Activated CD4-positive, alpha-beta T cell treated with anti-CD3 and anti-CD28 coated beads for 24 hours (primary cell): ENCODE data around the gene CLIC1.

Experiments
- DNase-seq, 2 donors: peaks; one replicate each; pipeline ENCODE4 v3.0.0-alpha.2; 2020; ENCODE audit warnings: low read depth in 2 of 2

CLIC1 gene

GRCh38 chr6:31768363-31769257, 32.3 kb upstream of the CLIC1 start:
- no peak for DNase-seq

- DNase-seq = no peak
These were observed 30.8 kb upstream of the CLIC1 start for GRCh38 chr6:31767096-31767645.

DNA sequence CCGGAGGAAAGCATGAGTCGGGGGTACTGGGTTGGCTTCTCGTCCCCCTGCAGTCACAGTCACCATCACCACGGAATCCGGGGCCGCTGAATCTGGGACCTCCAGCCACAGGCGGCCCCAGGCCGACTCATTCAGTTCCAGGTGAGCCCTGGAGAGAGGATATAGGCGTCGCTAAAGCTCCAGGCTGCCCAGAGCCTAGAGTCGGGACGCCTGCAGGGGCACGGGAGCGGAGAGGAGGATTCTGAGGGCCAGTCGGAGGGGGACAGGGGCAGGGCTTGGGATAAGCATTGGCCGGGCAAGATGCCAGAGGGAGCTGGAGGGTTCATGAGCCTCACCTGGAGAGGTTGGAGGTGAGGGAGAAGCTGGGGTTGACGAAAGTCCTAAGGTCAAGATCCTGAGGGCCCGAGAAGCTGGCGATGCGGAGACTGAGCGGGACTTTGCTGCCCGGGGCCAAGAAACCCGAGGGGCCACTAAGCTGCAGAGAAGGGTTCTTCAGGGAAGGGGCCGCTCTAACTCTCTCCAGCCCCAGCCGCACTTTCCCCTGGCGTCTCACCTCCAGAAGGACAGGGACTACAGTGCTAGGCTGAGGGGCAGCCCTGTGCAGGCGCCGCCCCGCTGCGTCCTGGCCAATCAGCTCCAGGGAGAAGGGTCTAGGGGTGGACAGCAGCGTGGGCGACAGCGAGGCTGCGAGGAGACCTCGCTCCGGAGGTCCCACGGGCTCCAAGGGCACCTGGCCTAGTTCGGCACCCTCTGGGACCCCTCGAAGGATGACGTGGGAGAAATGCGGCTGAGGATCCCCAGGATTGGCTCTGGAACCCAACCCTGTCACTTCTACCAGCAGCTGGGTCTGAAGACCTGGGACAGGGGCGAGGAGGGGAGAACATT, 29.8 kb upstream of the CLIC1 start:
- no peak for DNase-seq

- DNase-seq = no peak
These were observed 29.2 kb upstream of the CLIC1 start for GRCh38 chr6:31765559-31765909.

DNA sequence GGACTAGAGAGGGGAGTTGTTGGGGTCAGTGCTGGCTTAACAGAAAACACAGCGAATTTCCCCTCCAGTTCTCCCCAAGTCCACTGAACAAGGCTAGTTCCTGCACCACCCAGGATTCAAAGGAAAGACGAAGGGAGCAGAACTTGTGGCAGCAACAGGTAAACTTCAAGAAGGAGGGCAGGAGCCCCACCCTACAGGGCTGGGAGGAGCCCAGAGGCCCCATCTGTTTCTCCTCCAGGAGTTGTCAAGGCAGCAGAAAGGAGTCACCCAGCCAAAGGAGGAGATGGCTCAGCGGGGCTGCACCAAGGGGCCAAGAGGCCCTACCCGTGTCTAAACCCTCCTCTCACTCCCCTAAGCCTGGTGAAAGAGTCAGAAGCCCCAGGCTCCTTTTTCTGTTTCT, 27.9 kb upstream of the CLIC1 start:
- no peak for DNase-seq

GRCh38 chr6:31763619-31763940, 27.2 kb upstream of the CLIC1 start:
- DNase-seq = no peak

- no peak for DNase-seq
These were observed 26.7 kb upstream of the CLIC1 start for GRCh38 chr6:31762878-31763618.

- no peak for DNase-seq
These were observed 26.0 kb upstream of the CLIC1 start, which contains the start of gene SAPCD1 for GRCh38 chr6:31762356-31762755. Gene SAPCD1, plus strand, starts transcription at chr6:31762656. Its CDS starts 399 bp downstream, at chr6:31763055.

GRCh38 chr6:31761343-31761742, 25.0 kb upstream of the CLIC1 start:
- DNase-seq = no peak

- no peak for DNase-seq
These were observed 24.5 kb upstream of the CLIC1 start for GRCh38 chr6:31760790-31761189.

- no peak for DNase-seq
These were observed 22.0 kb upstream of the CLIC1 start for GRCh38 chr6:31758281-31758680.

- DNase-seq = no peak
These were observed 16.5 kb upstream of the CLIC1 start for GRCh38 chr6:31752739-31753319.

GRCh38 chr6:31750411-31751022, 14.2 kb upstream of the CLIC1 start:
- DNase-seq = no peak

- no peak for DNase-seq
These were observed 13.1 kb upstream of the CLIC1 start for GRCh38 chr6:31749301-31750036.

GRCh38 chr6:31744422-31744821, 8.1 kb upstream of the CLIC1 start:
- no peak for DNase-seq

- no peak for DNase-seq
These were observed 6.6 kb upstream of the CLIC1 start for GRCh38 chr6:31742894-31743293.

GRCh38 chr6:31741815-31742214, 5.5 kb upstream of the CLIC1 start:
- DNase-seq = no peak

DNA sequence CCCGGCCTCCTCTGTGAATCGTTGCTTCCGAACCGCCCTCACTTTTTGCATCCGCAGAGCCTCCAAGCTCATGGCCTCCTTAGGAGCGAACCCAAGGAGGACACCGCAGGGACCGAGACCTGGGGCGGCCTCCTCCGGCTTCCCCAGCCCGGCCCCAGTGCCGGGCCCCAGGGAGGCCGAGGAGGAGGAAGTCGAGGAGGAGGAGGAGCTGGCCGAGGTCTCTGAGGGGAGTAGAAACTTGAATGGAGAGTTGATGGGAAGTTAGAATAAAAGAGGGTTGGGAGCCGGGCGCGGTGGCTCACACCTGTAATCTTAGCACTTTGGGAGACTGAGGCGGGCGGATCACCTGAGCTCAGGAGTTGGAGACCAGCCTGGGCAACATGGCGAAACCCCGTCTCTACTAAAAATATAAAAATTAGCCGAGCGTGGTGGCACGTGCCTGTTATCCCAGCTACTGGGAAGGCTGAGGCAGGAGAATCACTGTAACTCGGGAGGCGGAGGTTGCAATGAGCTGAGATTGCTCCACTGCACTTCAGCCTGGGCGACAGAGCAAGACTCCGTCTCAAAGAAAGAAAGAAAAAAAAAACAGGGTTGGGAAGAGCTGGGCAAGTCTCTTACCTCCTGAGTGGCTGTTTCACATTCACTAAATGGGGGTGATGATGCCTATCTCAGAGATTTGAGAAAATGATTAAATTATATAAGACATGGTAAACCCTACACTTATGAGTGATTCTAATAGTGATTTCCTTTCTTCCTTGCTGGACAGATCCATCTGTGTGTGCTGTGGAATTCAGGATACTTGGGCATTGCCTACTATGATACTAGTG, 4.3 kb upstream of the CLIC1 start:
- DNase-seq = no peak

- peak; percentile 95 for DNase-seq
These were observed 3.5 kb upstream of the CLIC1 start, which contains the start of gene MSH5 for GRCh38 chr6:31739639-31740396. Gene MSH5, plus strand, starts transcription at chr6:31740005. Its CDS starts 462 bp downstream, at chr6:31740467.
